Ishikawa (cell line): ENCODE measurements around the gene SH3PXD2A.

Experiments used
- CEBPB ChIP-seq: IDR thresholded peaks from 2 replicates; pipeline ENCODE4 v1.6.1; 2012
- CREB1 ChIP-seq: IDR thresholded peaks from 2 replicates; pipeline ENCODE4 v1.6.1; 2012; ENCODE audit warnings: low read depth
- EGR1 ChIP-seq: IDR thresholded peaks from 2 replicates; pipeline ENCODE4 v1.6.1; 2012
- EP300 ChIP-seq: IDR thresholded peaks from 2 replicates; pipeline ENCODE4 v1.6.1; 2012; ENCODE audit warnings: borderline replicate concordance
- FOXM1 ChIP-seq: IDR thresholded peaks from 2 replicates; pipeline ENCODE4 v1.6.1; 2012; ENCODE audit warnings: low read depth, borderline replicate concordance
- NFIC ChIP-seq: IDR thresholded peaks from 2 replicates; pipeline ENCODE4 v1.6.1; 2012
- RAD21 ChIP-seq: IDR thresholded peaks from 2 replicates; pipeline ENCODE4 v1.6.1; 2012; ENCODE audit warnings: low read depth
- REST ChIP-seq: IDR thresholded peaks from 2 replicates; pipeline ENCODE4 v1.6.1; 2012; ENCODE audit warnings: low read depth, mild to moderate bottlenecking
- TAF1 ChIP-seq: IDR thresholded peaks from 2 replicates; pipeline ENCODE4 v1.6.1; 2012; ENCODE audit warnings: low read depth, mild to moderate bottlenecking
- TCF12 ChIP-seq: IDR thresholded peaks from 2 replicates; pipeline ENCODE4 v1.6.1; 2012; ENCODE audit warnings: low read depth
- TEAD4 ChIP-seq: IDR thresholded peaks from 2 replicates; pipeline ENCODE4 v1.6.1; 2012
- USF1 ChIP-seq: IDR thresholded peaks from 2 replicates; pipeline ENCODE4 v1.6.1; 2012
- ZBTB7A ChIP-seq: IDR thresholded peaks from 2 replicates; pipeline ENCODE4 v1.6.1; 2012; ENCODE audit warnings: low read depth
- TF ChIP-seq, protein P1 (sequence below): IDR thresholded peaks from 2 replicates; pipeline ENCODE4 v1.6.1; 2012

DNA sequence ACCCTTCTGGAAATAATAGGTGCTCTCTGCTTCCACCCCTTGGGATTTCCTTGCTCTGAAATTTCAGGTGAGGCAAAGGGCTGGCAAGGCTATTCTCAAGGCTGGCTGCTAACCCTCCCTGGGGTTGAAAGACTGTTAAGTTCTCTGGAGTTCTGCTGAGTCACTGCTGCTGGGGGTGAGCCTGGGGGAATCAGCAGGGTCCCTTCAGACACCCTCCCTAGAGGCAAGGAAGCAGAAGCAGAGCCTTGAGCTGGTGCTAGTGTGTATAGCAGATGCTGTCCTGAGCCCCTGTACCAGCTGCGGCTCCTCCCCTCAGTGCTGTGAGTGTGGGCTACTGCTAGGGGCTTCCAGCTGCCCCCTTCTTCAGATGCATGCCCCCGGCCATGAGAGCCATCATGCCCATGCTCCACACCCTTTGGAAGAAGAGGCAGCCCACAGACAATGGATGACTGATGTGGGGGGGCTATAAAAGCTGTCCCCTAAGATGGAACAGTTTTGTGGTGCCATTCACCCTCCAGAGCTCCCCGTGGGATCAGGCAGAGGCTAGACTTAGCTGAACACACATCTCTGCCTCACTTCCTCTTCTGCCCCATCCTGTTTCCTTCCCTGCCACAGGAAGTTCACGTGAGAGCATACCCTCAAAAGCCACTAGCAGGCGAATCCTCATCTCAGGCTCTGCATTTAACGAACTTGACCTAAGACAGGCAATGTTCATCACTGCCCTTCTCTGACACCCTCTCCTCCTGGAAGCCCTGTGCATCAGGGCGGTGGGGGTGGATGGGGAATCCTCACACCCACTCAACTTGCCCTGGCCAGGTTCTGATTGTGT is 91.8 kb downstream of the SH3PXD2A start:
- TF ChIP-seq ZBTB7A (no peak), EP300 (no peak), RAD21 (no peak), TEAD4 (no peak), FOXM1 (no peak), CEBPB (no peak), TAF1 (no peak), NFIC (no peak), USF1 (no peak), CREB1 (no peak), TCF12 (no peak), REST (no peak), EGR1 (no peak)
- TF ChIP-seq, protein P1, sequence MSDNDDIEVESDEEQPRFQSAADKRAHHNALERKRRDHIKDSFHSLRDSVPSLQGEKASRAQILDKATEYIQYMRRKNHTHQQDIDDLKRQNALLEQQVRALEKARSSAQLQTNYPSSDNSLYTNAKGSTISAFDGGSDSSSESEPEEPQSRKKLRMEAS: no peak
